GM23338 (cell line): ENCODE results near the gene ADCY6. TPM values are rescaled to one million over a fixed set of nuclear protein-coding genes. Genes with fewer than 3 reads are reported as not detected.
A peak's percentile ranks its signal among the peaks of the same experiment; 100 is the strongest.

ENCODE experiments used
- ATAC-seq: fragments of 200-7000 bp; cut with Tn5 transposase; 3 replicates; pipeline ENCODE4 v1.9.1; 2020
- DNase-seq: peaks from one replicate; pipeline ENCODE4 v3.0.0-alpha.2; 2015; ENCODE audit warnings: low spot score
- H2AFZ ChIP-seq: fragments of 200-600 bp; sonication (generic); 2 replicates; pipeline ENCODE4 v1.8.0; 2016; ENCODE audit warnings: antibody characterized with exemption, mild to moderate bottlenecking, moderate library complexity
- H3F3A ChIP-seq: fragments of 200-600 bp; sonication (generic); replicated peaks from 2 replicates; pipeline ENCODE4 v1.8.0; 2017; ENCODE audit warnings: antibody characterized with exemption, mixed run types, low read depth
- H3K27ac ChIP-seq: fragments of 200-600 bp; sonication (generic); 2 replicates; pipeline ENCODE4 v1.6.1; 2016; ENCODE audit warnings: low read depth
- H3K27me3 ChIP-seq: fragments of 200-600 bp; sonication (generic); 2 replicates; pipeline ENCODE4 v1.8.0; 2016; ENCODE audit warnings: mild to moderate bottlenecking, mixed run types, moderate library complexity; ENCODE audit not compliant: insufficient read depth
- H3K36me3 ChIP-seq: fragments of 200-600 bp; sonication (generic); 2 replicates; pipeline ENCODE4 v1.8.0; 2016; ENCODE audit warnings: mild to moderate bottlenecking; ENCODE audit not compliant: insufficient read depth
- H3K4me1 ChIP-seq: fragments of 200-600 bp; sonication (generic); 2 replicates; pipeline ENCODE4 v1.8.0; 2016; ENCODE audit warnings: mild to moderate bottlenecking, moderate library complexity; ENCODE audit not compliant: insufficient read depth
- H3K4me2 ChIP-seq: fragments of 200-600 bp; sonication (generic); 2 replicates; pipeline ENCODE4 v1.7.1; 2017; ENCODE audit warnings: mixed run types
- H3K4me3 ChIP-seq: fragments of 200-600 bp; sonication (generic); 2 replicates; pipeline ENCODE4 v1.6.1; 2016; ENCODE audit warnings: mixed run types
- H3K79me2 ChIP-seq: fragments of 200-600 bp; sonication (generic); replicated peaks from 2 replicates; pipeline ENCODE4 v1.8.0; 2017; ENCODE audit warnings: mild to moderate bottlenecking; ENCODE audit not compliant: insufficient read depth
- H3K9me2 ChIP-seq: fragments of 200-600 bp; sonication (generic); 2 replicates; pipeline ENCODE4 v1.8.0; 2017; ENCODE audit not compliant: insufficient read depth
- H4K20me1 ChIP-seq: fragments of 200-600 bp; sonication (generic); replicated peaks from 2 replicates; pipeline ENCODE4 v1.8.0; 2017; ENCODE audit warnings: mild to moderate bottlenecking; ENCODE audit not compliant: insufficient read depth
- H3K27ac Mint-ChIP-seq: 2 replicates; pipeline ENCODE4 v1.8.0; 2020; ENCODE audit warnings: inconsistent platforms, mild to moderate bottlenecking, moderate library complexity, mixed read lengths
- H3K27me3 Mint-ChIP-seq: 3 replicates; pipeline ENCODE4 v1.8.0; 2022; ENCODE audit warnings: low read depth, mild to moderate bottlenecking, moderate library complexity, mixed read lengths, inconsistent platforms; ENCODE audit not compliant: insufficient read depth, poor library complexity
- H3K36me3 Mint-ChIP-seq: 3 replicates; pipeline ENCODE4 v1.8.0; 2021; ENCODE audit warnings: low read depth, mild to moderate bottlenecking, inconsistent platforms, moderate library complexity, mixed read lengths
- H3K4me1 Mint-ChIP-seq: 3 replicates; pipeline ENCODE4 v1.8.0; 2020; ENCODE audit warnings: mild to moderate bottlenecking, inconsistent platforms, mixed read lengths
- H3K4me3 Mint-ChIP-seq: 3 replicates; pipeline ENCODE4 v1.8.0; 2021; ENCODE audit warnings: moderate library complexity, mild to moderate bottlenecking, inconsistent platforms, mixed read lengths
- H3K9me3 Mint-ChIP-seq: 3 replicates; pipeline ENCODE4 v1.8.0; 2020; ENCODE audit warnings: moderate library complexity, mild to moderate bottlenecking, inconsistent platforms, mixed read lengths
- CREB1 ChIP-seq: fragments of 250-450 bp; sonication (Bioruptor Pico); IDR thresholded peaks from 2 replicates; pipeline ENCODE4 v1.5.0; 2020; ENCODE audit warnings: low read depth, mild to moderate bottlenecking, moderate library complexity
- CTCF ChIP-seq, 2 experiments: fragments of 200-600 bp in 1 of 2; sonication (generic) in 1 of 2; conservative IDR thresholded peaks; 2 replicates each; pipeline versions ENCODE4 v1.5.1 to v1.6.1; 2016 to 2017; ENCODE audit warnings: antibody characterized with exemption in 2 of 2, low read depth in 2 of 2, mild to moderate bottlenecking in 2 of 2, moderate library complexity in 1 of 2
- ETS1 ChIP-seq: IDR thresholded peaks from 2 replicates; pipeline ENCODE4 v1.6.1; 2016; ENCODE audit warnings: antibody characterized with exemption
- EZH2 ChIP-seq: fragments of 200-600 bp; sonication (generic); IDR thresholded peaks from one replicate; pipeline ENCODE4 v1.8.0; 2017; ENCODE audit warnings: antibody characterized with exemption, mild to moderate bottlenecking, low read depth; ENCODE audit not compliant: unreplicated experiment
- EZH2phosphoT487 ChIP-seq: fragments of 200-600 bp; sonication (generic); IDR thresholded peaks from one replicate; pipeline ENCODE4 v1.8.1; 2018; ENCODE audit warnings: antibody characterized with exemption; ENCODE audit not compliant: unreplicated experiment
- JUNB ChIP-seq: IDR thresholded peaks from one replicate; pipeline ENCODE4 v1.6.1; 2016; ENCODE audit warnings: antibody characterized with exemption; ENCODE audit not compliant: unreplicated experiment
- NANOG ChIP-seq: IDR thresholded peaks from 2 replicates; pipeline ENCODE4 v1.6.1; 2016; ENCODE audit warnings: antibody characterized with exemption, borderline replicate concordance
- REST ChIP-seq: IDR thresholded peaks from one replicate; pipeline ENCODE4 v1.6.1; 2018; ENCODE audit warnings: antibody characterized with exemption; ENCODE audit not compliant: unreplicated experiment
- STAT1 ChIP-seq: IDR thresholded peaks from one replicate; pipeline ENCODE4 v1.6.1; 2016; ENCODE audit warnings: antibody characterized with exemption; ENCODE audit not compliant: unreplicated experiment
- ZNF331 ChIP-seq: fragments of 250-450 bp; sonication (Bioruptor Pico); IDR thresholded peaks from 2 replicates; pipeline ENCODE4 v1.5.0; 2020; ENCODE audit warnings: low read depth, mild to moderate bottlenecking, moderate library complexity
- polyA plus RNA-seq: library from polyadenylated mRNA; unstranded; fragments of >200 nt; fragmentation: Nextera tagmentation; extraction: Ambion mirVana; gene quantifications from 2 replicates; pipeline ENCODE4 v1.2.1, GENCODE V29; 2016
- total RNA-seq: library from RNA; depleted of rRNA; stranded (reverse); fragments of >200 nt; shearing (Covaris generic); gene quantifications from 2 replicates; pipeline ENCODE4 v1.2.3, GENCODE V29; 2014

Gene ADCY6
- total and polyA plus RNA-seq, 2 experiments from 2014 or later = 1.0 to 16.5 TPM

GRCh38 chr12:48827513-48828096 lies 38.7 kb upstream of the ADCY6 start (continued):
- TF ChIP-seq ETS1 (no peak), REST (no peak), CTCF (conservative IDR thresholded peaks at IDR 0.05; ENCODE audit: low read depth in 2 of 2) (no peak)

GRCh38 chr12:48827026-48827425 lies 38.1 kb upstream of the ADCY6 start:
- Histone ChIP-seq H3K27ac (peak overlapping the region; percentile 55; the same call in 1 of the 2 replicates), H2AFZ (no peak overlapping the region), H3K36me3 (peaks cover 17% of the 10 kb centered on the region), H3K79me2 (no peaks in the 10 kb centered on the region), H3K4me2 (no peak overlapping the region), H3K27me3 (peaks cover 4% of the 10 kb centered on the region; the same call in 1 of the 2 replicates), H3K4me1 (peaks cover 5% of the 10 kb centered on the region; the same call in 1 of the 2 replicates), H3K4me3 (no peak overlapping the region), H3F3A (no peaks in the 10 kb centered on the region), H3K9me2 (no peaks in the 10 kb centered on the region), H4K20me1 (peaks cover 6% of the 10 kb centered on the region; the same call in 1 of the 2 replicates)
- H3K4me3 Mint-ChIP-seq = no peak overlapping the region
- H3K36me3 Mint-ChIP-seq = peaks cover 43% of the 10 kb centered on the region
- no peak for TF ChIP-seq ZNF331 (CRISPR knock-in tag)
- TF ChIP-seq JUNB = no peak
- TF ChIP-seq NANOG = no peak
- TF ChIP-seq EZH2 = no peak
- no peak for TF ChIP-seq EZH2phosphoT487
- TF ChIP-seq STAT1 = no peak
- no peak for TF ChIP-seq CREB1 (CRISPR knock-in tag)
- TF ChIP-seq REST = no peak
- peaks cover 16% of the 10 kb centered on the region for H3K4me1 Mint-ChIP-seq
- H3K27ac Mint-ChIP-seq = no peak overlapping the region
- no peaks in the 10 kb centered on the region; the same call in 1 of the 3 replicates for H3K9me3 Mint-ChIP-seq
- peaks cover 9% of the 10 kb centered on the region for H3K27me3 Mint-ChIP-seq
- no peak for DNase-seq
- ATAC-seq = no peak
